HCT116 (cell line): ENCODE measurements around the gene MAPK10. TPM values are rescaled to one million over a fixed set of nuclear protein-coding genes. Genes with fewer than 3 reads are reported as not detected.

Experiments used
- ATAC-seq: fragments of 200-7000 bp; cut with Tn5 transposase; 2 replicates; pipeline ENCODE4 v1.9.1; 2020; ENCODE audit warnings: mild to moderate bottlenecking, moderate library complexity
- BruUV-seq: library from RNA; stranded (reverse); fragments of 400-500 nt; replicated peaks from 2 replicates; lab custom pipeline; 2021; lab: Mats Ljungman, UMichigan
- CTCF ChIA-PET: fragments of 300-600 bp; sonication (Branson Sonifier 250); formaldehyde crosslinking; loops from one replicate; lab custom pipeline; 2021; ENCODE audit warnings: antibody characterized with exemption; lab: Charles Lee
- POLR2A ChIA-PET: fragments of 300-600, 350-600 bp; sonication (Branson Sonifier 250); formaldehyde crosslinking; loops from one replicate; lab custom pipeline; 2021; ENCODE audit warnings: antibody characterized with exemption; lab: Charles Lee
- RAD21 ChIA-PET, 2 experiments: fragments of 300-600 bp; sonication (Branson Sonifier 250); formaldehyde crosslinking; loops; one replicate each; lab custom pipeline; 2023; ENCODE audit warnings: low total read pairs in 2 of 2; ENCODE audit not compliant: uncharacterized antibody in 2 of 2, unreplicated experiment in 2 of 2, low non-redundant PET in 1 of 2; lab: Charles Lee
- DNase-seq: peaks from one replicate; pipeline ENCODE4 v3.0.0-alpha.2; 2010; ENCODE audit warnings: low read depth, low spot score
- H2AFZ ChIP-seq: fragments of 200-600 bp; shearing (Covaris generic), sonication (generic); 2 replicates; pipeline ENCODE4 v1.6.1; 2017; ENCODE audit warnings: low read depth, mixed run types, mixed read lengths, antibody characterized with exemption, low read length; ENCODE audit not compliant: poor library complexity, severe bottlenecking
- H3K27ac ChIP-seq: 2 replicates; pipeline ENCODE4 v1.5.1; 2012; ENCODE audit warnings: low read depth, low read length
- H3K27me3 ChIP-seq: fragments of 200-600 bp; sonication (generic); 2 replicates; pipeline ENCODE4 v1.6.1; 2016; ENCODE audit warnings: mixed run types, low read length, mixed read lengths; ENCODE audit not compliant: insufficient read depth
- H3K36me3 ChIP-seq, 2 experiments: fragments of 200-500 bp in 1 of 2; fragments of 200-600 bp in 1 of 2; sonication (Bioruptor generic) in 1 of 2; sonication (generic) in 1 of 2; 2 replicates each; pipeline versions ENCODE4 v1.5.1 to v1.6.1; 2014 to 2016; ENCODE audit warnings: low read length in 2 of 2, inconsistent platforms in 1 of 2, mixed read lengths in 1 of 2, mixed run types in 1 of 2; ENCODE audit not compliant: insufficient read depth in 2 of 2, control insufficient read depth in 1 of 2
- H3K4me1 ChIP-seq, 2 experiments: fragments of 200-600 bp in 1 of 2; sonication (generic) in 1 of 2; 2 replicates each; pipeline versions ENCODE4 v1.5.1 to v1.6.1; 2012 to 2017; ENCODE audit warnings: low read length in 2 of 2, inconsistent platforms in 1 of 2, mild to moderate bottlenecking in 1 of 2, mixed read lengths in 1 of 2, mixed run types in 1 of 2, moderate library complexity in 1 of 2; ENCODE audit not compliant: insufficient read depth in 2 of 2, control insufficient read depth in 1 of 2
- H3K4me2 ChIP-seq: fragments of 200-600 bp; sonication (generic); 2 replicates; pipeline ENCODE4 v1.6.1; 2017; ENCODE audit warnings: mixed run types, low read length, mixed read lengths
- H3K4me3 ChIP-seq, 2 experiments: fragments of 200-600 bp in 1 of 2; sonication (generic) in 1 of 2; replicated peaks in 1 of 2; 2 replicates each; pipeline ENCODE4 v1.5.1; 2011 to 2016; ENCODE audit warnings: low read length in 2 of 2, control low read depth in 1 of 2, low read depth in 1 of 2, mild to moderate bottlenecking in 1 of 2, mixed read lengths in 1 of 2, mixed run types in 1 of 2
- H3K79me2 ChIP-seq: fragments of 200-600 bp; sonication (generic); 2 replicates; pipeline ENCODE4 v1.6.1; 2017; ENCODE audit warnings: mild to moderate bottlenecking, mixed run types, low read length, moderate library complexity, mixed read lengths; ENCODE audit not compliant: insufficient read depth
- H3K9ac ChIP-seq: fragments of 200-600 bp; sonication (generic); 2 replicates; pipeline ENCODE4 v1.6.1; 2016; ENCODE audit warnings: low read length, mixed read lengths
- H3K9me2 ChIP-seq: fragments of 200-600 bp; sonication (generic), shearing (Covaris generic); 2 replicates; pipeline ENCODE4 v1.6.1; 2017; ENCODE audit warnings: mixed run types, mild to moderate bottlenecking, moderate library complexity; ENCODE audit not compliant: insufficient read depth
- H3K9me3 ChIP-seq, 2 experiments: fragments of 200-500 bp in 1 of 2; fragments of 200-600 bp in 1 of 2; sonication (Bioruptor generic) in 1 of 2; sonication (generic) in 1 of 2; 2 replicates each; pipeline ENCODE4 v1.6.1; 2014 to 2017; ENCODE audit warnings: low read length in 2 of 2, mixed read lengths in 2 of 2, inconsistent platforms in 1 of 2, low read depth in 1 of 2, mild to moderate bottlenecking in 1 of 2, mixed run types in 1 of 2, moderate library complexity in 1 of 2; ENCODE audit not compliant: control insufficient read depth in 1 of 2, insufficient read depth in 1 of 2
- H4K20me1 ChIP-seq: fragments of 200-600 bp; sonication (generic), shearing (Covaris generic); 2 replicates; pipeline ENCODE4 v1.6.1; 2017; ENCODE audit warnings: mixed run types, mild to moderate bottlenecking, moderate library complexity; ENCODE audit not compliant: insufficient read depth
- CBX3 ChIP-seq: IDR thresholded peaks from 2 replicates; pipeline ENCODE4 v1.6.1; 2012; ENCODE audit warnings: low read depth
- CEBPB ChIP-seq: IDR thresholded peaks from 2 replicates; pipeline ENCODE4 v1.6.1; 2012; ENCODE audit warnings: low read depth
- EGR1 ChIP-seq: IDR thresholded peaks from 2 replicates; pipeline ENCODE4 v1.6.1; 2012; ENCODE audit warnings: low read depth
- ELF1 ChIP-seq: IDR thresholded peaks from 2 replicates; pipeline ENCODE4 v1.6.1; 2012; ENCODE audit warnings: low read depth, borderline replicate concordance
- EZH2phosphoT487 ChIP-seq: fragments of 200-600 bp; IDR thresholded peaks from 2 replicates; pipeline ENCODE4 v1.6.1; 2018; ENCODE audit warnings: antibody characterized with exemption, borderline replicate concordance
- FOSL1 ChIP-seq: IDR thresholded peaks from 2 replicates; pipeline ENCODE4 v1.6.1; 2012; ENCODE audit warnings: low read depth
- JUND ChIP-seq: IDR thresholded peaks from 2 replicates; pipeline ENCODE4 v1.6.1; 2012
- POLR2A ChIP-seq: IDR thresholded peaks from 2 replicates; pipeline ENCODE4 v1.7.0; 2011; ENCODE audit warnings: borderline replicate concordance; ENCODE audit not compliant: insufficient read depth, insufficient read length; ENCODE audit errors: extremely low read depth
- POLR2AphosphoS5 ChIP-seq: IDR thresholded peaks from 2 replicates; pipeline ENCODE4 v1.6.1; 2011; ENCODE audit warnings: mild to moderate bottlenecking, low read depth, low read length, moderate library complexity
- RAD21 ChIP-seq: IDR thresholded peaks from 2 replicates; pipeline ENCODE4 v1.6.1; 2012; ENCODE audit warnings: low read depth, mild to moderate bottlenecking
- SP1 ChIP-seq: IDR thresholded peaks from 2 replicates; pipeline ENCODE4 v1.6.1; 2012; ENCODE audit warnings: low read depth
- SRF ChIP-seq: IDR thresholded peaks from 2 replicates; pipeline ENCODE4 v1.6.1; 2012; ENCODE audit warnings: low read depth
- TCF7L2 ChIP-seq: IDR thresholded peaks from 2 replicates; pipeline ENCODE4 v1.7.0; 2011; ENCODE audit warnings: borderline replicate concordance, inconsistent platforms; ENCODE audit not compliant: insufficient read depth, insufficient read length; ENCODE audit errors: extremely low read depth
- ZFX ChIP-seq: fragments of 450-650 bp; IDR thresholded peaks from 2 replicates; pipeline ENCODE4 v1.6.1; 2017
- ZNF274 ChIP-seq: fragments of 200-500 bp; sonication (Bioruptor generic); IDR thresholded peaks from 2 replicates; pipeline ENCODE4 v1.6.1; 2014; ENCODE audit warnings: mild to moderate bottlenecking, low read depth, low read length, inconsistent platforms
- intact Hi-C: fragments of 100-400 bp; cut with micrococcal nuclease; formaldehyde crosslinking; loops from 2 replicates; pipeline ENCODE4 v1.10.0; 2022
- total RNA-seq: library from RNA; stranded (reverse); gene quantifications from one replicate; pipeline ENCODE4 v1.2.1, GENCODE V29; 2021; ENCODE audit not compliant: unreplicated experiment
- TF ChIP-seq, protein P1 (sequence below): IDR thresholded peaks from 2 replicates; pipeline ENCODE4 v1.6.1; 2012; ENCODE audit warnings: low read depth
- TF ChIP-seq, protein P2 (sequence below): IDR thresholded peaks from 2 replicates; pipeline ENCODE4 v1.6.1; 2012
- TF ChIP-seq, protein P3 (sequence below): IDR thresholded peaks from 2 replicates; pipeline ENCODE4 v1.6.1; 2011; ENCODE audit warnings: mild to moderate bottlenecking, low read length, moderate library complexity; ENCODE audit not compliant: insufficient replicate concordance; ENCODE audit errors: extremely low read depth

Gene MAPK10
- total RNA-seq, 1 experiment from 2014 or later = 0.52 TPM

DNA sequence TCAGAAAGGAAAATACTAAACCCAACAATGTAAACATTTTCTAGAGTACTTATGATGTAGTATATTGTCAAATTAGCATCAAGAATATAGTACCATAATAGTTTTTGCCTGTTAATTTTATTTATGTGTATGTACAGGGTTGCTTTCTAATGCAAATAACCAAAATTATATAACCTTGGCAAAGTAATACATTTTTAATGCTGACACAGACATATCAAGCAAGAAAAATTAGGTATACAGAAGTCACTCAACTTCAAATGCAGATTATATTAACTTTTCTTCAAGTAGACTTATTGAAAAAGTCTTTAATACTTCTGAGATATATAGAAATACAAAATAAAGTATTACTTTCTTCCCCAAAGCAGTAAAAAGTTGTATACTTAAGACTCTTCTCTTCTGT is 44.3 kb downstream of the MAPK10 start (continued):
- TF ChIP-seq, protein P1, sequence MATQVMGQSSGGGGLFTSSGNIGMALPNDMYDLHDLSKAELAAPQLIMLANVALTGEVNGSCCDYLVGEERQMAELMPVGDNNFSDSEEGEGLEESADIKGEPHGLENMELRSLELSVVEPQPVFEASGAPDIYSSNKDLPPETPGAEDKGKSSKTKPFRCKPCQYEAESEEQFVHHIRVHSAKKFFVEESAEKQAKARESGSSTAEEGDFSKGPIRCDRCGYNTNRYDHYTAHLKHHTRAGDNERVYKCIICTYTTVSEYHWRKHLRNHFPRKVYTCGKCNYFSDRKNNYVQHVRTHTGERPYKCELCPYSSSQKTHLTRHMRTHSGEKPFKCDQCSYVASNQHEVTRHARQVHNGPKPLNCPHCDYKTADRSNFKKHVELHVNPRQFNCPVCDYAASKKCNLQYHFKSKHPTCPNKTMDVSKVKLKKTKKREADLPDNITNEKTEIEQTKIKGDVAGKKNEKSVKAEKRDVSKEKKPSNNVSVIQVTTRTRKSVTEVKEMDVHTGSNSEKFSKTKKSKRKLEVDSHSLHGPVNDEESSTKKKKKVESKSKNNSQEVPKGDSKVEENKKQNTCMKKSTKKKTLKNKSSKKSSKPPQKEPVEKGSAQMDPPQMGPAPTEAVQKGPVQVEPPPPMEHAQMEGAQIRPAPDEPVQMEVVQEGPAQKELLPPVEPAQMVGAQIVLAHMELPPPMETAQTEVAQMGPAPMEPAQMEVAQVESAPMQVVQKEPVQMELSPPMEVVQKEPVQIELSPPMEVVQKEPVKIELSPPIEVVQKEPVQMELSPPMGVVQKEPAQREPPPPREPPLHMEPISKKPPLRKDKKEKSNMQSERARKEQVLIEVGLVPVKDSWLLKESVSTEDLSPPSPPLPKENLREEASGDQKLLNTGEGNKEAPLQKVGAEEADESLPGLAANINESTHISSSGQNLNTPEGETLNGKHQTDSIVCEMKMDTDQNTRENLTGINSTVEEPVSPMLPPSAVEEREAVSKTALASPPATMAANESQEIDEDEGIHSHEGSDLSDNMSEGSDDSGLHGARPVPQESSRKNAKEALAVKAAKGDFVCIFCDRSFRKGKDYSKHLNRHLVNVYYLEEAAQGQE = no peak
- TF ChIP-seq POLR2AphosphoS5 (no peak), TCF7L2 (no peak), ELF1 (no peak)

DNA sequence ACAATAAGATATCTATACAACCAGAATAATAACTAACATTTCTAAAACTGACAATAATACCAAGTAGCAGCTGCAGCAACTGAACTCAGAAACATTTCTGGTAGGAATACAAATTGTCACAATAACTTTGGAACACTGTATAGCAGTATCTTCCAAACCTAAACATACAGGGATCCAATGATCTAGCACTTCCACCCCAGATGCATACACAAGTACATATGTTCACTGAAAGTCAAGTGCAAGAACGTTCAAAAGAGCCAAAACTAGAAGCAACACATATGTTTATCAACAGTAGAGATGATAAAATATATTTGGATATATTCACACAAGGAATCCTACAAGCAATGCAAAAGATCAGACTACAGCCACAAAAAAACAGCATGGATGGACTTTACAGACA is 46.2 kb downstream of the MAPK10 start:
- DNase-seq = no peak
- H3K4me3 ChIP-seq = no peak overlapping the region
- no peaks in the 10 kb centered on the region for H3K9me2 ChIP-seq
- H3K4me1 ChIP-seq = no peaks in the 10 kb centered on the region
- H3K9ac ChIP-seq = no peak overlapping the region
- CTCF ChIA-PET = no interaction called here
- no peaks in the 10 kb centered on the region for H3K9me3 ChIP-seq
- POLR2A ChIA-PET = no interaction called here
- no peak overlapping the region for H3K27ac ChIP-seq
- no peaks in the 10 kb centered on the region for H3K27me3 ChIP-seq
- ATAC-seq = no peak
- RAD21 ChIA-PET = no interaction called here
- H3K79me2 ChIP-seq = no peaks in the 10 kb centered on the region
- H4K20me1 ChIP-seq = no peaks in the 10 kb centered on the region
- BruUV-seq = no TSS peak
- no peaks in the 10 kb centered on the region for H3K36me3 ChIP-seq
- intact Hi-C loops = no loop called here
- no peak overlapping the region for H3K4me2 ChIP-seq
- no peak overlapping the region for H2AFZ ChIP-seq
- no peak for TF ChIP-seq ZNF274
- TF ChIP-seq, protein P1 = no peak
- TF ChIP-seq, protein P2, sequence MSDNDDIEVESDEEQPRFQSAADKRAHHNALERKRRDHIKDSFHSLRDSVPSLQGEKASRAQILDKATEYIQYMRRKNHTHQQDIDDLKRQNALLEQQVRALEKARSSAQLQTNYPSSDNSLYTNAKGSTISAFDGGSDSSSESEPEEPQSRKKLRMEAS = no peak
- no peak for TF ChIP-seq CEBPB
- no peak for TF ChIP-seq TCF7L2
- TF ChIP-seq EZH2phosphoT487 = no peak
- TF ChIP-seq, protein P3, sequence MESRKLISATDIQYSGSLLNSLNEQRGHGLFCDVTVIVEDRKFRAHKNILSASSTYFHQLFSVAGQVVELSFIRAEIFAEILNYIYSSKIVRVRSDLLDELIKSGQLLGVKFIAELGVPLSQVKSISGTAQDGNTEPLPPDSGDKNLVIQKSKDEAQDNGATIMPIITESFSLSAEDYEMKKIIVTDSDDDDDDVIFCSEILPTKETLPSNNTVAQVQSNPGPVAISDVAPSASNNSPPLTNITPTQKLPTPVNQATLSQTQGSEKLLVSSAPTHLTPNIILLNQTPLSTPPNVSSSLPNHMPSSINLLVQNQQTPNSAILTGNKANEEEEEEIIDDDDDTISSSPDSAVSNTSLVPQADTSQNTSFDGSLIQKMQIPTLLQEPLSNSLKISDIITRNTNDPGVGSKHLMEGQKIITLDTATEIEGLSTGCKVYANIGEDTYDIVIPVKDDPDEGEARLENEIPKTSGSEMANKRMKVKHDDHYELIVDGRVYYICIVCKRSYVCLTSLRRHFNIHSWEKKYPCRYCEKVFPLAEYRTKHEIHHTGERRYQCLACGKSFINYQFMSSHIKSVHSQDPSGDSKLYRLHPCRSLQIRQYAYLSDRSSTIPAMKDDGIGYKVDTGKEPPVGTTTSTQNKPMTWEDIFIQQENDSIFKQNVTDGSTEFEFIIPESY = no peak
- no peak for TF ChIP-seq RAD21
- no peak for TF ChIP-seq JUND
- no peak for TF ChIP-seq SP1
- no peak for TF ChIP-seq CBX3
- no peak for TF ChIP-seq EGR1
- TF ChIP-seq POLR2A = no peak
- no peak for TF ChIP-seq SRF
- TF ChIP-seq FOSL1 = no peak
- TF ChIP-seq ZFX = no peak
